GF-D8 (cell line): ENCODE results near the gene RANBP3.
"Not testable (repeated sequence)": the region's sequence is repeated elsewhere in the genome, so short reads cannot be mapped to it uniquely, and the experiment has no call there.

Source experiments
- DNase-seq: peaks from one replicate; lab custom pipeline; 2025; lab: John Stamatoyannopoulos, UW

Gene RANBP3

GRCh38 chr19:5882421-5882968, 95.4 kb downstream of the RANBP3 start:
- no peak for DNase-seq

GRCh38 chr19:5881543-5882299, 96.2 kb downstream of the RANBP3 start:
- DNase-seq: no peak

- no peak for DNase-seq
Measured at GRCh38 chr19:5880604-5881078, 97.3 kb downstream of the RANBP3 start.

- no peak for DNase-seq
Measured at GRCh38 chr19:5880196-5880595, 97.7 kb downstream of the RANBP3 start.

GRCh38 chr19:5877882-5878281, 100.1 kb downstream of the RANBP3 start:
- DNase-seq: no peak

- no peak for DNase-seq
Measured at GRCh38 chr19:5877427-5877826, 100.5 kb downstream of the RANBP3 start.

GRCh38 chr19:5874496-5874895, 103.4 kb downstream of the RANBP3 start:
- DNase-seq: not testable (repeated sequence)

- no peak for DNase-seq
Measured at GRCh38 chr19:5873617-5874199, 104.2 kb downstream of the RANBP3 start.

- no peak for DNase-seq
Measured at GRCh38 chr19:5870986-5871394, 107.0 kb downstream of the RANBP3 start.

- no peak for DNase-seq
Measured at GRCh38 chr19:5867201-5868136, 110.5 kb downstream of the RANBP3 start.
